ENCODE results near the gene NMT2.
A peak's percentile ranks its signal among the peaks of the same experiment; 100 is the strongest.

Gene NMT2

GRCh38 chr10:15181576-15182156, 13.2 kb upstream of the NMT2 start:
- DNase-seq (ENCODE audit: low read depth) = no peak

- DNase-seq (ENCODE audit: low read depth) = no peak
These were observed 12.2 kb upstream of the NMT2 start for GRCh38 chr10:15180736-15181135.

- DNase-seq (ENCODE audit: low read depth) = no peak
These were observed 7.8 kb upstream of the NMT2 start for GRCh38 chr10:15176269-15176668.

GRCh38 chr10:15175587-15175986, 7.1 kb upstream of the NMT2 start:
- DNase-seq (ENCODE audit: low read depth) = no peak

GRCh38 chr10:15172306-15172840, 3.9 kb upstream of the NMT2 start:
- DNase-seq (ENCODE audit: low read depth) = no peak

GRCh38 chr10:15169555-15170401, 1.3 kb upstream of the NMT2 start:
- no peak for DNase-seq (ENCODE audit: low read depth)

- DNase-seq (ENCODE audit: low read depth) = peak; percentile 81
These were observed 477 bp upstream of the NMT2 start for GRCh38 chr10:15168786-15169554.

- no peak for DNase-seq (ENCODE audit: low read depth)
These were observed 842 bp downstream of the NMT2 start for GRCh38 chr10:15167411-15168290.

- no peak for DNase-seq (ENCODE audit: low read depth)
These were observed 2.2 kb downstream of the NMT2 start for GRCh38 chr10:15166325-15166724.

- DNase-seq (ENCODE audit: low read depth) = no peak
These were observed 5.2 kb downstream of the NMT2 start for GRCh38 chr10:15163253-15163828.

- no peak for DNase-seq (ENCODE audit: low read depth)
These were observed 9.5 kb downstream of the NMT2 start for GRCh38 chr10:15158972-15159371.

- no peak for DNase-seq (ENCODE audit: low read depth)
These were observed 10.0 kb downstream of the NMT2 start for GRCh38 chr10:15158448-15158847.

GRCh38 chr10:15155978-15156656, 12.4 kb downstream of the NMT2 start:
- DNase-seq (ENCODE audit: low read depth) = no peak

GRCh38 chr10:15152556-15152955, 15.9 kb downstream of the NMT2 start:
- DNase-seq (ENCODE audit: low read depth) = no peak

- DNase-seq (ENCODE audit: low read depth) = no peak
These were observed 17.9 kb downstream of the NMT2 start for GRCh38 chr10:15150563-15150962.

GRCh38 chr10:15149042-15149771, 19.3 kb downstream of the NMT2 start:
- no peak for DNase-seq (ENCODE audit: low read depth)

GRCh38 chr10:15147594-15148392, 20.7 kb downstream of the NMT2 start:
- DNase-seq (ENCODE audit: low read depth) = no peak

- DNase-seq (ENCODE audit: low read depth) = no peak
These were observed 22.1 kb downstream of the NMT2 start for GRCh38 chr10:15146366-15146765.

- no peak for DNase-seq (ENCODE audit: low read depth)
These were observed 23.7 kb downstream of the NMT2 start for GRCh38 chr10:15144788-15145187.

Data from non-pigmented ciliary epithelial cell (primary cell).